GM23338 (cell line): ENCODE results near the gene CDC40.

ENCODE experiments used
- CREB1 ChIP-seq: fragments of 250-450 bp; sonication (Bioruptor Pico); IDR thresholded peaks from 2 replicates; pipeline ENCODE4 v1.5.0; 2020; ENCODE audit warnings: low read depth, mild to moderate bottlenecking, moderate library complexity
- CTCF ChIP-seq, 2 experiments: fragments of 200-600 bp in 1 of 2; sonication (generic) in 1 of 2; conservative IDR thresholded peaks; 2 replicates each; pipeline versions ENCODE4 v1.5.1 to v1.6.1; 2016 to 2017; ENCODE audit warnings: antibody characterized with exemption in 2 of 2, low read depth in 2 of 2, mild to moderate bottlenecking in 2 of 2, moderate library complexity in 1 of 2
- ETS1 ChIP-seq: IDR thresholded peaks from 2 replicates; pipeline ENCODE4 v1.6.1; 2016; ENCODE audit warnings: antibody characterized with exemption
- EZH2 ChIP-seq: fragments of 200-600 bp; sonication (generic); IDR thresholded peaks from one replicate; pipeline ENCODE4 v1.8.0; 2017; ENCODE audit warnings: antibody characterized with exemption, mild to moderate bottlenecking, low read depth; ENCODE audit not compliant: unreplicated experiment
- EZH2phosphoT487 ChIP-seq: fragments of 200-600 bp; sonication (generic); IDR thresholded peaks from one replicate; pipeline ENCODE4 v1.8.1; 2018; ENCODE audit warnings: antibody characterized with exemption; ENCODE audit not compliant: unreplicated experiment
- JUNB ChIP-seq: IDR thresholded peaks from one replicate; pipeline ENCODE4 v1.6.1; 2016; ENCODE audit warnings: antibody characterized with exemption; ENCODE audit not compliant: unreplicated experiment
- NANOG ChIP-seq: IDR thresholded peaks from 2 replicates; pipeline ENCODE4 v1.6.1; 2016; ENCODE audit warnings: antibody characterized with exemption, borderline replicate concordance
- POLR2AphosphoS5 ChIP-seq: IDR thresholded peaks from 2 replicates; pipeline ENCODE4 v1.6.1; 2016; ENCODE audit warnings: antibody characterized with exemption, low read depth
- REST ChIP-seq: IDR thresholded peaks from one replicate; pipeline ENCODE4 v1.6.1; 2018; ENCODE audit warnings: antibody characterized with exemption; ENCODE audit not compliant: unreplicated experiment
- ZNF114 ChIP-seq: fragments of 250-450 bp; sonication (Bioruptor Pico); IDR thresholded peaks from 2 replicates; pipeline ENCODE4 v1.5.0; 2020; ENCODE audit warnings: mild to moderate bottlenecking, moderate library complexity

GRCh38 chr6:110195639-110196038, 15.4 kb downstream of the CDC40 start:
- no peak for TF ChIP-seq CTCF (conservative IDR thresholded peaks at IDR 0.05; ENCODE audit: low read depth in 2 of 2)
- no peak for TF ChIP-seq POLR2AphosphoS5
- no peak for TF ChIP-seq REST
- no peak for TF ChIP-seq EZH2
- no peak for TF ChIP-seq EZH2phosphoT487
- no peak for TF ChIP-seq JUNB
- TF ChIP-seq ETS1: no peak
- TF ChIP-seq CREB1 (CRISPR knock-in tag): no peak
- no peak for TF ChIP-seq NANOG
- TF ChIP-seq ZNF114 (CRISPR knock-in tag): no peak
